ENCODE results near the gene FXYD4. TPM values are rescaled to one million over a fixed set of nuclear protein-coding genes. Genes with fewer than 3 reads are reported as not detected.

The FXYD4 gene
- total and polyA plus RNA-seq, 2 experiments from 2014 or later: not detected

DNA sequence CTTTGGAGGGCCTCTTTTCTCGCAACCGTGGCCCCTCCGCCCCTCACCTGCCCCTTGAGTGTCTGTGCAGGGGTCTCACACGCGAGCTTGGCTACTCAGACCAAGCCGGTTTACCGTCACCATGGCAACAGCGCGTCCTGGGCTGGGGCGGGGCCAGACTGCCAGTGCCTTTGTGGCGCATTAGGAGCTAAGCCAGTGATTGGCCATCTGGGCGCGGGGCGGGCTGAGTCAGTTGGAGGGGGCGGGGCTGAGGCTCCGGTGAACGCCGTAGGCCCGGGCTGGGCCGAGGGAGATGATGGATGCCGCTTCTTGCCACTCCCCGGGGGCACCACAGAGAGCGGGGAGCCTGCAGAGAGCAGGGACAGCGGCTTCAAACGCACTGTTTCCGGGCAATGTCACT, 48.7 kb upstream of the FXYD4 start:
- Histone ChIP-seq H4K20me1 (replicated peaks; ENCODE audit: insufficient read depth) (no peaks in the 10 kb centered on the region), H3K4me2 (peak overlapping the region; percentile 99), H3K27me3 (ENCODE audit: insufficient read depth) (no peaks in the 10 kb centered on the region), H2AFZ (peak overlapping the region; percentile 97), H3F3A (replicated peaks; ENCODE audit: low read depth) (0 out of 2 replicates have a peak, but pooled peaks cover 3% of the 10 kb centered on the region), H3K79me2 (replicated peaks; ENCODE audit: insufficient read depth) (no peaks in the 10 kb centered on the region), H3K27ac (ENCODE audit: low read depth) (no peak overlapping the region), H3K4me3 (peak overlapping the region; percentile 78), H3K9me2 (ENCODE audit: insufficient read depth) (no peaks in the 10 kb centered on the region), H3K4me1 (ENCODE audit: insufficient read depth) (peaks cover 15% of the 10 kb centered on the region; the same call in 1 of the 2 replicates), H3K36me3 (ENCODE audit: insufficient read depth) (no peaks in the 10 kb centered on the region)
- peak overlapping the region; percentile 68 for H3K4me3 Mint-ChIP-seq
- DNase-seq (ENCODE audit: low spot score) (peak; percentile 99), ATAC-seq (peak; percentile 97)
- H3K36me3 Mint-ChIP-seq (ENCODE audit: low read depth): no peaks in the 10 kb centered on the region; the same call in 2 of the 3 replicates
- peaks cover 20% of the 10 kb centered on the region for H3K4me1 Mint-ChIP-seq
- no peak overlapping the region for H3K27ac Mint-ChIP-seq
- H3K9me3 Mint-ChIP-seq: no peaks in the 10 kb centered on the region; the same call in 2 of the 3 replicates
- peaks cover 2% of the 10 kb centered on the region for H3K27me3 Mint-ChIP-seq (ENCODE audit: insufficient read depth, low read depth, poor library complexity)
- no peak for TF ChIP-seq NANOG (IDR thresholded peaks at IDR 0.05; ENCODE audit: borderline replicate concordance)
- peak; percentile 61 for TF ChIP-seq POLR2AphosphoS5 (IDR thresholded peaks at IDR 0.05; ENCODE audit: low read depth)

DNA sequence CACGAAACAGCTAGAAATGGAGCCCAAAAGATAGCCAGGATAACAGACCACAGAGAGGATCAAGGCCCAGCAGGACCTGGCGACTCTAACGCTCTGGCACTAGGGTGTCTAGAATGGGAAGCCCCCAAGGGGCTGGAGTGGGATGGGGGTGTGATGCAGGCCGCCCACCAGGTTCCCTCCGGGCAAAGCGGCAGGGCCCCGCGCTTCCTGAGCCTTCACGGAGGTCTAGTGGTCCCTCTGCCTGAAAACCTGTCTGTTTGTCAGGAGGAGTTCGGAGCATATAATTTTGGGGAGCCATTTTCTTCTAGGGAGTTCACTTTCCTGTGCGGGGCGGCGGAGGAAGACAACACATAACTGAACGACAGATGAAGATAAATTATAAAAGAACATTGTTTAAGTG, 48.2 kb upstream of the FXYD4 start:
- Histone ChIP-seq H4K20me1 (replicated peaks; ENCODE audit: insufficient read depth) (no peaks in the 10 kb centered on the region), H2AFZ (peak overlapping the region; percentile 97), H3F3A (replicated peaks; ENCODE audit: low read depth) (0 out of 2 replicates have a peak, but pooled peaks cover 3% of the 10 kb centered on the region), H3K4me3 (peak overlapping the region; percentile 78), H3K4me2 (peak overlapping the region; percentile 99), H3K36me3 (ENCODE audit: insufficient read depth) (no peaks in the 10 kb centered on the region), H3K9me2 (ENCODE audit: insufficient read depth) (no peaks in the 10 kb centered on the region), H3K4me1 (ENCODE audit: insufficient read depth) (peaks cover 15% of the 10 kb centered on the region; the same call in 1 of the 2 replicates), H3K27ac (ENCODE audit: low read depth) (no peak overlapping the region), H3K27me3 (ENCODE audit: insufficient read depth) (no peaks in the 10 kb centered on the region), H3K79me2 (replicated peaks; ENCODE audit: insufficient read depth) (no peaks in the 10 kb centered on the region)
- H3K27me3 Mint-ChIP-seq (ENCODE audit: insufficient read depth, low read depth, poor library complexity): peaks cover 2% of the 10 kb centered on the region
- DNase-seq (ENCODE audit: low spot score) (no peak), ATAC-seq (peak; percentile 29)
- H3K4me3 Mint-ChIP-seq: peak overlapping the region; percentile 68
- H3K9me3 Mint-ChIP-seq: peaks cover 4% of the 10 kb centered on the region; the same call in 1 of the 3 replicates
- H3K27ac Mint-ChIP-seq: no peak overlapping the region
- H3K36me3 Mint-ChIP-seq (ENCODE audit: low read depth): peaks cover under 1% of the 10 kb centered on the region; the same call in 1 of the 3 replicates
- H3K4me1 Mint-ChIP-seq: peaks cover 20% of the 10 kb centered on the region
- TF ChIP-seq CREB1 (CRISPR knock-in tag; IDR thresholded peaks at IDR 0.05; ENCODE audit: low read depth) (no peak), EZH2 (IDR thresholded peaks at IDR 0.05; ENCODE audit: low read depth, unreplicated experiment) (no peak), EZH2phosphoT487 (IDR thresholded peaks at IDR 0.05; ENCODE audit: unreplicated experiment) (no peak), NANOG (IDR thresholded peaks at IDR 0.05; ENCODE audit: borderline replicate concordance) (no peak), STAT1 (IDR thresholded peaks at IDR 0.05; ENCODE audit: unreplicated experiment) (no peak), ZNF331 (CRISPR knock-in tag; IDR thresholded peaks at IDR 0.05; ENCODE audit: low read depth) (no peak)
- TF ChIP-seq, protein P1, sequence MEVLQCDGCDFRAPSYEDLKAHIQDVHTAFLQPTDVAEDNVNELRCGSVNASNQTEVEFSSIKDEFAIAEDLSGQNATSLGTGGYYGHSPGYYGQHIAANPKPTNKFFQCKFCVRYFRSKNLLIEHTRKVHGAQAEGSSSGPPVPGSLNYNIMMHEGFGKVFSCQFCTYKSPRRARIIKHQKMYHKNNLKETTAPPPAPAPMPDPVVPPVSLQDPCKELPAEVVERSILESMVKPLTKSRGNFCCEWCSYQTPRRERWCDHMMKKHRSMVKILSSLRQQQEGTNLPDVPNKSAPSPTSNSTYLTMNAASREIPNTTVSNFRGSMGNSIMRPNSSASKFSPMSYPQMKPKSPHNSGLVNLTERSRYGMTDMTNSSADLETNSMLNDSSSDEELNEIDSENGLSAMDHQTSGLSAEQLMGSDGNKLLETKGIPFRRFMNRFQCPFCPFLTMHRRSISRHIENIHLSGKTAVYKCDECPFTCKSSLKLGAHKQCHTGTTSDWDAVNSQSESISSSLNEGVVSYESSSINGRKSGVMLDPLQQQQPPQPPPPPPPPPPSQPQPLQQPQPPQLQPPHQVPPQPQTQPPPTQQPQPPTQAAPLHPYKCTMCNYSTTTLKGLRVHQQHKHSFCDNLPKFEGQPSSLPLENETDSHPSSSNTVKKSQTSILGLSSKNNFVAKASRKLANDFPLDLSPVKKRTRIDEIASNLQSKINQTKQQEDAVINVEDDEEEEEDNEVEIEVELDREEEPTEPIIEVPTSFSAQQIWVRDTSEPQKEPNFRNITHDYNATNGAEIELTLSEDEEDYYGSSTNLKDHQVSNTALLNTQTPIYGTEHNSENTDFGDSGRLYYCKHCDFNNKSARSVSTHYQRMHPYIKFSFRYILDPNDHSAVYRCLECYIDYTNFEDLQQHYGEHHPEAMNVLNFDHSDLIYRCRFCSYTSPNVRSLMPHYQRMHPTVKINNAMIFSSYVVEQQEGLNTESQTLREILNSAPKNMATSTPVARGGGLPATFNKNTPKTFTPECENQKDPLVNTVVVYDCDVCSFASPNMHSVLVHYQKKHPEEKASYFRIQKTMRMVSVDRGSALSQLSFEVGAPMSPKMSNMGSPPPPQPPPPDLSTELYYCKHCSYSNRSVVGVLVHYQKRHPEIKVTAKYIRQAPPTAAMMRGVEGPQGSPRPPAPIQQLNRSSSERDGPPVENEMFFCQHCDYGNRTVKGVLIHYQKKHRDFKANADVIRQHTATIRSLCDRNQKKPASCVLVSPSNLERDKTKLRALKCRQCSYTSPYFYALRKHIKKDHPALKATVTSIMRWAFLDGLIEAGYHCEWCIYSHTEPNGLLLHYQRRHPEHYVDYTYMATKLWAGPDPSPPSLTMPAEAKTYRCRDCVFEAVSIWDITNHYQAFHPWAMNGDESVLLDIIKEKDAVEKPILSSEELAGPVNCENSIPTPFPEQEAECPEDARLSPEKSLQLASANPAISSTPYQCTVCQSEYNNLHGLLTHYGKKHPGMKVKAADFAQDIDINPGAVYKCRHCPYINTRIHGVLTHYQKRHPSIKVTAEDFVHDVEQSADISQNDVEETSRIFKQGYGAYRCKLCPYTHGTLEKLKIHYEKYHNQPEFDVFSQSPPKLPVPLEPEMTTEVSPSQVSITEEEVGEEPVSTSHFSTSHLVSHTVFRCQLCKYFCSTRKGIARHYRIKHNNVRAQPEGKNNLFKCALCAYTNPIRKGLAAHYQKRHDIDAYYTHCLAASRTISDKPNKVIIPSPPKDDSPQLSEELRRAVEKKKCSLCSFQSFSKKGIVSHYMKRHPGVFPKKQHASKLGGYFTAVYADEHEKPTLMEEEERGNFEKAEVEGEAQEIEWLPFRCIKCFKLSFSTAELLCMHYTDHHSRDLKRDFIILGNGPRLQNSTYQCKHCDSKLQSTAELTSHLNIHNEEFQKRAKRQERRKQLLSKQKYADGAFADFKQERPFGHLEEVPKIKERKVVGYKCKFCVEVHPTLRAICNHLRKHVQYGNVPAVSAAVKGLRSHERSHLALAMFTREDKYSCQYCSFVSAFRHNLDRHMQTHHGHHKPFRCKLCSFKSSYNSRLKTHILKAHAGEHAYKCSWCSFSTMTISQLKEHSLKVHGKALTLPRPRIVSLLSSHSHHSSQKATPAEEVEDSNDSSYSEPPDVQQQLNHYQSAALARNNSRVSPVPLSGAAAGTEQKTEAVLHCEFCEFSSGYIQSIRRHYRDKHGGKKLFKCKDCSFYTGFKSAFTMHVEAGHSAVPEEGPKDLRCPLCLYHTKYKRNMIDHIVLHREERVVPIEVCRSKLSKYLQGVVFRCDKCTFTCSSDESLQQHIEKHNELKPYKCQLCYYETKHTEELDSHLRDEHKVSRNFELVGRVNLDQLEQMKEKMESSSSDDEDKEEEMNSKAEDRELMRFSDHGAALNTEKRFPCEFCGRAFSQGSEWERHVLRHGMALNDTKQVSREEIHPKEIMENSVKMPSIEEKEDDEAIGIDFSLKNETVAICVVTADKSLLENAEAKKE (CRISPR knock-in tag; IDR thresholded peaks at IDR 0.05): no peak
- TF ChIP-seq, protein P2, sequence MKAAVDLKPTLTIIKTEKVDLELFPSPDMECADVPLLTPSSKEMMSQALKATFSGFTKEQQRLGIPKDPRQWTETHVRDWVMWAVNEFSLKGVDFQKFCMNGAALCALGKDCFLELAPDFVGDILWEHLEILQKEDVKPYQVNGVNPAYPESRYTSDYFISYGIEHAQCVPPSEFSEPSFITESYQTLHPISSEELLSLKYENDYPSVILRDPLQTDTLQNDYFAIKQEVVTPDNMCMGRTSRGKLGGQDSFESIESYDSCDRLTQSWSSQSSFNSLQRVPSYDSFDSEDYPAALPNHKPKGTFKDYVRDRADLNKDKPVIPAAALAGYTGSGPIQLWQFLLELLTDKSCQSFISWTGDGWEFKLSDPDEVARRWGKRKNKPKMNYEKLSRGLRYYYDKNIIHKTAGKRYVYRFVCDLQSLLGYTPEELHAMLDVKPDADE (IDR thresholded peaks at IDR 0.05): no peak
- TF ChIP-seq, protein P3, sequence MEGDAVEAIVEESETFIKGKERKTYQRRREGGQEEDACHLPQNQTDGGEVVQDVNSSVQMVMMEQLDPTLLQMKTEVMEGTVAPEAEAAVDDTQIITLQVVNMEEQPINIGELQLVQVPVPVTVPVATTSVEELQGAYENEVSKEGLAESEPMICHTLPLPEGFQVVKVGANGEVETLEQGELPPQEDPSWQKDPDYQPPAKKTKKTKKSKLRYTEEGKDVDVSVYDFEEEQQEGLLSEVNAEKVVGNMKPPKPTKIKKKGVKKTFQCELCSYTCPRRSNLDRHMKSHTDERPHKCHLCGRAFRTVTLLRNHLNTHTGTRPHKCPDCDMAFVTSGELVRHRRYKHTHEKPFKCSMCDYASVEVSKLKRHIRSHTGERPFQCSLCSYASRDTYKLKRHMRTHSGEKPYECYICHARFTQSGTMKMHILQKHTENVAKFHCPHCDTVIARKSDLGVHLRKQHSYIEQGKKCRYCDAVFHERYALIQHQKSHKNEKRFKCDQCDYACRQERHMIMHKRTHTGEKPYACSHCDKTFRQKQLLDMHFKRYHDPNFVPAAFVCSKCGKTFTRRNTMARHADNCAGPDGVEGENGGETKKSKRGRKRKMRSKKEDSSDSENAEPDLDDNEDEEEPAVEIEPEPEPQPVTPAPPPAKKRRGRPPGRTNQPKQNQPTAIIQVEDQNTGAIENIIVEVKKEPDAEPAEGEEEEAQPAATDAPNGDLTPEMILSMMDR (conservative IDR thresholded peaks at IDR 0.05; ENCODE audit: low read depth in 2 of 2): no peak
